MM.1S (cell line): ENCODE measurements around the gene KLHDC7B.

Experiments
- EZH2 ChIP-seq: fragments of 300-600 bp; sonication (generic); optimal IDR thresholded peaks from 2 replicates; pipeline ENCODE3; 2017; ENCODE audit warnings: low read depth, mild to moderate bottlenecking, antibody characterized with exemption, low read length, mixed read lengths
- EZH2phosphoT487 ChIP-seq: fragments of 300-600 bp; sonication (generic); IDR thresholded peaks from 2 replicates; pipeline ENCODE4 v1.6.1; 2018; ENCODE audit warnings: antibody characterized with exemption, low read length
- TF ChIP-seq, protein P1 (sequence below): fragments of 300-600 bp; sonication (generic); IDR thresholded peaks from 2 replicates; pipeline ENCODE4 v1.5.1; 2016; ENCODE audit warnings: antibody characterized with exemption, low read length, mixed read lengths

DNA sequence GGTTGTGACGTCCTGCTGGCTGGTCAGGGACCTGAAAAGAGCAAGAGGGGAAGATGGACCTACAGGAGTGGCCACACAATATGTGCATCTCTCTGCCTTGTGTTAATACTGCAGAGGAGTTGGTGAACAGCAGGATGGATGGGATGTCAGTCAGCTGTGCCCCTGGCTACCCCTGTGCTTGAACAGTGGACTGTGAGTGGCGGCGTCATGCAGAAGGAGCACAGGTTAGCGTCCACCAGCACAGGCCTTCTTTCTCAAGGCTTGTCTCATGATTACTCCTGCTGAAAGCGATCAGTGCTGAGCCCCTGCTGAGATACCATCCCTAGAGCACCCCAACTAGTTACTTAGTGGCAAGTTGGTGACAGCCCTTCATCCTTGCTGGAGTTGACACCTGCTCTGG lies 40.7 kb downstream of the KLHDC7B start:
- TF ChIP-seq, protein P1, sequence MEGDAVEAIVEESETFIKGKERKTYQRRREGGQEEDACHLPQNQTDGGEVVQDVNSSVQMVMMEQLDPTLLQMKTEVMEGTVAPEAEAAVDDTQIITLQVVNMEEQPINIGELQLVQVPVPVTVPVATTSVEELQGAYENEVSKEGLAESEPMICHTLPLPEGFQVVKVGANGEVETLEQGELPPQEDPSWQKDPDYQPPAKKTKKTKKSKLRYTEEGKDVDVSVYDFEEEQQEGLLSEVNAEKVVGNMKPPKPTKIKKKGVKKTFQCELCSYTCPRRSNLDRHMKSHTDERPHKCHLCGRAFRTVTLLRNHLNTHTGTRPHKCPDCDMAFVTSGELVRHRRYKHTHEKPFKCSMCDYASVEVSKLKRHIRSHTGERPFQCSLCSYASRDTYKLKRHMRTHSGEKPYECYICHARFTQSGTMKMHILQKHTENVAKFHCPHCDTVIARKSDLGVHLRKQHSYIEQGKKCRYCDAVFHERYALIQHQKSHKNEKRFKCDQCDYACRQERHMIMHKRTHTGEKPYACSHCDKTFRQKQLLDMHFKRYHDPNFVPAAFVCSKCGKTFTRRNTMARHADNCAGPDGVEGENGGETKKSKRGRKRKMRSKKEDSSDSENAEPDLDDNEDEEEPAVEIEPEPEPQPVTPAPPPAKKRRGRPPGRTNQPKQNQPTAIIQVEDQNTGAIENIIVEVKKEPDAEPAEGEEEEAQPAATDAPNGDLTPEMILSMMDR: no peak
- no peak for TF ChIP-seq EZH2
- no peak for TF ChIP-seq EZH2phosphoT487
